ENCODE measurements around the gene TRIM65.

TRIM65 gene

DNA sequence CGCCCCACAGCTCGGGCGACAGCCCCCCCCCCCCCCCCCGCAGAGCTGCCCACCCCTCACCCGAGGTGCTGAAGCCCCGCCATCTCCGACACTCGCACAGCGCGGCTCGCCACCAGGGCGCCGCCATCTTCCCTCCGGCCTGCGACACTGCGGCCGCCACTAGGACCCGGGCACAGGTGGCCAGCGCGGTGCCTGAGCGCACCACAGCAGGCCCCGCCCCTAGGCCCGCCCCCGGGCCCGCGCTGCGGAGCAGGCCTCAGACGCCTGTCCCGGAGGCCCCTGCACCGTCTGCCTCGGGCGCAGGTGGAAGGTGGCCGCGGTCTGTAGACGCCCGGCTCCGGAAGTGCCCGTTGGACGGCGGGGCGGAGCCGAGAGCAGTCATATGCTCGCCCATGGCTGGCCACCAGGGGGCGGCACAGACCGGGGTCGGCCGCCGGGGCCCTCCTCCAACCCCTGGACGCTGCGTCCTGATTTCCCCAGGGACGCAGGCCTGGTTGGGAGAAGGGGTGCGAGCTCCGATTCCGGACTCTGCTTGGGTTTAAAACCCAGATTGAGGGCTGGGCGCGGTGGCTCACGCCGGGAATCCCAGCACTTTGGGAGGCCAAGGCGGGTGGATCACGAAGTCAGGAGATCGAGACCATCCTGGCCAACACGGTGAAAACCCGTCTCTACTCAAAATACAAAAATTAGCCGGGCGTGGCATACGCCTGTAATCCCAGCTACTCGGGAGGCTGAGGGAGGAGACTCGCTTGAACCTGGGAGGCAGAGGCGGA is 8.2 kb upstream of the TRIM65 start, which contains the start of gene MRPL38:
Gene MRPL38 (minus strand): TSS at position 136 of the 773 bp plus-strand sequence. CDS start 9 bp downstream, at position 127.
- Histone ChIP-seq H3K4me3 (ENCODE audit: low read length) (peak within 1 kb of the TSS; percentile 79), H3K27me3 (ENCODE audit: control insufficient read depth, low read length) (no peaks in the 10 kb centered on the region), H3K9me3 (ENCODE audit: control insufficient read depth, insufficient read depth, low read length) (no peaks in the 10 kb centered on the region), H4K20me1 (ENCODE audit: control insufficient read depth, insufficient read depth, low read depth, low read length) (no peaks in the 10 kb centered on the region), H3K36me3 (ENCODE audit: control insufficient read depth, low read length) (peaks cover 37% of the 10 kb centered on the region), H3K4me1 (ENCODE audit: control insufficient read depth, low read length) (peaks cover 19% of the 10 kb centered on the region), H3F3A (ENCODE audit: control insufficient read depth, insufficient read depth) (0 out of 2 replicates have a peak, but pooled peaks cover 3% of the 10 kb centered on the region), H3K4me2 (ENCODE audit: low read length) (peak within 1 kb of the TSS; percentile 89), H3K27ac (ENCODE audit: low read depth, low read length) (peak within 1 kb of the TSS; percentile 24), H3K9me2 (replicated peaks; ENCODE audit: control insufficient read depth, low read length) (no peaks in the 10 kb centered on the region), H3K79me2 (ENCODE audit: control insufficient read depth, low read length) (peaks cover 29% of the 10 kb centered on the region)
- TF ChIP-seq, protein P1, sequence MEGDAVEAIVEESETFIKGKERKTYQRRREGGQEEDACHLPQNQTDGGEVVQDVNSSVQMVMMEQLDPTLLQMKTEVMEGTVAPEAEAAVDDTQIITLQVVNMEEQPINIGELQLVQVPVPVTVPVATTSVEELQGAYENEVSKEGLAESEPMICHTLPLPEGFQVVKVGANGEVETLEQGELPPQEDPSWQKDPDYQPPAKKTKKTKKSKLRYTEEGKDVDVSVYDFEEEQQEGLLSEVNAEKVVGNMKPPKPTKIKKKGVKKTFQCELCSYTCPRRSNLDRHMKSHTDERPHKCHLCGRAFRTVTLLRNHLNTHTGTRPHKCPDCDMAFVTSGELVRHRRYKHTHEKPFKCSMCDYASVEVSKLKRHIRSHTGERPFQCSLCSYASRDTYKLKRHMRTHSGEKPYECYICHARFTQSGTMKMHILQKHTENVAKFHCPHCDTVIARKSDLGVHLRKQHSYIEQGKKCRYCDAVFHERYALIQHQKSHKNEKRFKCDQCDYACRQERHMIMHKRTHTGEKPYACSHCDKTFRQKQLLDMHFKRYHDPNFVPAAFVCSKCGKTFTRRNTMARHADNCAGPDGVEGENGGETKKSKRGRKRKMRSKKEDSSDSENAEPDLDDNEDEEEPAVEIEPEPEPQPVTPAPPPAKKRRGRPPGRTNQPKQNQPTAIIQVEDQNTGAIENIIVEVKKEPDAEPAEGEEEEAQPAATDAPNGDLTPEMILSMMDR (IDR thresholded peaks at IDR 0.05; ENCODE audit: low read depth, low read length, poor library complexity, severe bottlenecking): peak; percentile 87
- no peak for TF ChIP-seq EZH2phosphoT487 (IDR thresholded peaks at IDR 0.05; ENCODE audit: borderline replicate concordance, low read length)

DNA sequence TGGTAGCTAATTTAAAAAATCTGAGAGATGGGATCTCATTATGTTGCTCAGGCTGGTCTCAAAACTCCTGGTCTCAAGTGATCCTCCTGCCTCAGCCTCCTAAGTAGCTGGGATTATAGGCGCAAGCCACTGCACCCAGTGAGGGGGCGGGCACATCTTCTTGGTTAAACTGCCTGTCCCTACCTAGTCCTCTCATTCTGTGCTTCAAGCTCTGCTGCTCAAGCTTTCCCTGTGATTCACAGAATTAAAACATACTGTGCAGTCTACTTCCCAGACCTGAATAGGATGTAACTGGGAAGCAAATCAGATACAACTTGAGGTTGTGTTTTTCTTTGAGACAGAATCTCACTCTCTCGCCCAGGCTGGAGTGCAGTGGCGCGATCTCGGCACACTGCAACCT is 5.7 kb upstream of the TRIM65 start:
- Histone ChIP-seq H3K79me2 (ENCODE audit: control insufficient read depth, low read length) (peaks cover 29% of the 10 kb centered on the region), H3K36me3 (ENCODE audit: control insufficient read depth, low read length) (peaks cover 62% of the 10 kb centered on the region), H3K27me3 (ENCODE audit: control insufficient read depth, low read length) (no peaks in the 10 kb centered on the region), H3K4me2 (ENCODE audit: low read length) (no peak overlapping the region), H3K4me1 (ENCODE audit: control insufficient read depth, low read length) (peaks cover 19% of the 10 kb centered on the region), H3K4me3 (ENCODE audit: low read length) (no peak overlapping the region), H4K20me1 (ENCODE audit: control insufficient read depth, insufficient read depth, low read depth, low read length) (no peaks in the 10 kb centered on the region), H3K27ac (ENCODE audit: low read depth, low read length) (no peak overlapping the region), H3K9me3 (ENCODE audit: control insufficient read depth, insufficient read depth, low read length) (no peaks in the 10 kb centered on the region), H3K9me2 (replicated peaks; ENCODE audit: control insufficient read depth, low read length) (no peaks in the 10 kb centered on the region), H3F3A (ENCODE audit: control insufficient read depth, insufficient read depth) (peaks cover 10% of the 10 kb centered on the region)
- TF ChIP-seq, protein P1 (IDR thresholded peaks at IDR 0.05; ENCODE audit: low read depth, low read length, poor library complexity, severe bottlenecking): no peak
- no peak for TF ChIP-seq EZH2phosphoT487 (IDR thresholded peaks at IDR 0.05; ENCODE audit: borderline replicate concordance, low read length)

DNA sequence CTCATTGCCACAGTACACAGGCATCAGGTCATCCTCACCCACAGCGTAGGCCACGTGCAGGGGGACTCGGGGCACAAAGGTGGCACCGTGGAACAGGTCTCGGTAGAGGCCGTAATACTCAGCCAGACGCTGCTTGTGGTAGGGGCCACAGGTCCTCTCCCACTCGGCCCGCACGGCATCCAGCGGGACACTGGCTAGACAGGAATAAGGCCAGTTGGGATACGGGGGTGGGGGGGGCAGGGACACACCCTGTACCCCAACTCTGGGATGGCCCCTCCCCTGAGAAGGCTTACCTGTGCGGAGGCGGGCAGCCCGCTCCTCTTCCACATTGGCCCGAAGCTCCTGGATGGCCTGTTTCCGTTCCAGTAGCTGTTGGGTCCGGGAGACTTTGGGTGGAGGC is 5.0 kb upstream of the TRIM65 start:
- Histone ChIP-seq H3K4me3 (ENCODE audit: low read length) (no peak overlapping the region), H3K4me1 (ENCODE audit: control insufficient read depth, low read length) (peaks cover 24% of the 10 kb centered on the region), H3K9me3 (ENCODE audit: control insufficient read depth, insufficient read depth, low read length) (no peaks in the 10 kb centered on the region), H3K79me2 (ENCODE audit: control insufficient read depth, low read length) (peaks cover 29% of the 10 kb centered on the region), H3K27ac (ENCODE audit: low read depth, low read length) (no peak overlapping the region), H4K20me1 (ENCODE audit: control insufficient read depth, insufficient read depth, low read depth, low read length) (no peaks in the 10 kb centered on the region), H3K9me2 (replicated peaks; ENCODE audit: control insufficient read depth, low read length) (no peaks in the 10 kb centered on the region), H3K36me3 (ENCODE audit: control insufficient read depth, low read length) (peaks cover 66% of the 10 kb centered on the region), H3K27me3 (ENCODE audit: control insufficient read depth, low read length) (no peaks in the 10 kb centered on the region), H3K4me2 (ENCODE audit: low read length) (no peak overlapping the region), H3F3A (ENCODE audit: control insufficient read depth, insufficient read depth) (peaks cover 12% of the 10 kb centered on the region)
- TF ChIP-seq, protein P1 (IDR thresholded peaks at IDR 0.05; ENCODE audit: low read depth, low read length, poor library complexity, severe bottlenecking): no peak
- no peak for TF ChIP-seq EZH2phosphoT487 (IDR thresholded peaks at IDR 0.05; ENCODE audit: borderline replicate concordance, low read length)

All from DOHH2 (cell line).